GM21447 (cell line): ENCODE results near the gene ZNF438.

ENCODE experiments used
- ATAC-seq: cut with Tn5 transposase; IDR thresholded peaks from one replicate; pipeline ENCODE4 v1.9.1; 2021; ENCODE audit not compliant: unreplicated experiment

Gene ZNF438

DNA sequence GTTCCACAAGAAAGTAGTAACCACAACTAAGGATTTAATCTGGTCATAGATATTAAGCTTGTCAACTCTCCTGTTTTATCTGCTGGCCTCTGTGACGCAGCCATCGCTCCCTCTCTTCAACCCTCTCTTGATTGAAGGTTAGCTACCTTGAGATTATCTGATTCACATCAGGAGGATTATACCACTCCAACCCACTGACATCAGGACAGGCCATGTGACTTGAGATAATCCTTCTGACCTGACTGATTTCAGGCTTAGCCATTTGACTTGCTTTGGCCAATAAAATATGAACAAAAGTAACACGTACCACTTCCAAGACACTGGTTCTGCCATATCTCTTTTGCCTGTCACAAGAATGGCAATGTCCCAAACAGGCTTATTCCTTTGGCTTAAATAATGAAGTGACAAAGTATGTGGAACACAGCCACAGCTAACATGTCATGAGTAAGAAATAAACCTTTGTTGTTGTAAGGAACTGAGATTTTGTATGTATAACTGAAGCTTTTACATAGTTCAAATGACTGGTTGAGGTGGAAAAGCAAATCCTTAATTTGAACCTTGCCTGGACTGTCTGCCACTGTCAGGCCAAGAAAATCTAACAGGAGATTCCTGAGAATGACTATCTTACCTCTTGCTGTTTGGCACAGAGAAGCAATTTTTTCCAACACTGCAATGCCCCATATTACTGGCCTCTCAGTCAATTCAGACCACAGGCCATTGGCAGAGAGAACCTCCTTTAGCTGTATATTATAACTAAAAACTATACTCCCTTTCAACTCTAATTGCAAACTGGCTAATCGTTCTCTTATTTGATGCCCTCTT lies 13.9 kb downstream of the ZNF438 start:
- ATAC-seq: no peak

DNA sequence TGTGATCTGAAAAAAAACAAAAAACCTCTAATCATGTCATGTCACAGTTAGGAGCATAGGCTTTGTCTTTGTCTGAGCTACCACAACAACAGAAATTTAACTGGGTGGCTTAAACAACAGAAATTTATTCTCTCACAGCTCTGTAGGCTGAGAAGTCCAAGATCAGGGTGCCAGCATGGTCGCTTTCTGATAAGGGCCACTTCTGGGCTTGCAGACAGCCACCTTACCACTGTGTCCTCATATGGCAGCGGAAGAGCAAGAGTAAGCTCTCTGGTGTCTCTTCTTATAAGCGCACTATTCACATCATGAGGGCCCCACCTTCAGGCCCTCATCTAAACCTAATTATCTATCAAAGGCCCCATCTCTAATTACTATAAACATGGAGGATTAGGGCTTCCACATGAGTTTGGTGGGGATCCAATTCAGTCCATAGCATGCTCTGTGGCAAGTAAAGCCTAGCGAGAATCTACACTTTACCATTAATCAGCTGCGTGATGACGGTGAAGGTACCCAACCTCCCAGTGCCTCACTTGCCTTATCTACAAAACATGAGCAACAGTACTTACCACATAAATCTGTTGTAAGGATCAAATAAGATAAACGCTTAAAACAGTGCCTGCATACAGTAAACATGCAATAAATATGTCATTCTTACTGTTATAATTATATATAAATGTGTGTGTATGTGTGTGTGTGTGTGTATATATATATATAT lies 17.3 kb downstream of the ZNF438 start:
- ATAC-seq: no peak

DNA sequence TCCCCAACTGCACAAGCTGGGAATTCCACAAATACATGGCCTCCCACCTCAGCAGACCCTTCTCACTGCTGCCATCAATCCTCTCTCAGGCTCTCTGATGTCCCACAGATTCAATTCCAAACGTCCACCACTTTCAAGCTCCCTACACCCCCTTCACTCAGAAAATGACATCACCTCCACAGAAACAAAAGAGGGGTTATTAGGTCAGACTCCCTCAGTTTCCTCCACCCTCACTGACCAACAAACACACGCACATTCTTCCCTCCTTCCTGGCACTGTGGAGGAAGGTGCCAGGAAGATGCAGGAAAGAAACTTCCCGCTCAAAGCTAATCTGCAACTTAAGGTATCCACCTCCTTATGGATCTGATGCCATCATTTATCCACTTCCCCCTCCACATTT lies 18.3 kb downstream of the ZNF438 start:
- ATAC-seq: no peak

DNA sequence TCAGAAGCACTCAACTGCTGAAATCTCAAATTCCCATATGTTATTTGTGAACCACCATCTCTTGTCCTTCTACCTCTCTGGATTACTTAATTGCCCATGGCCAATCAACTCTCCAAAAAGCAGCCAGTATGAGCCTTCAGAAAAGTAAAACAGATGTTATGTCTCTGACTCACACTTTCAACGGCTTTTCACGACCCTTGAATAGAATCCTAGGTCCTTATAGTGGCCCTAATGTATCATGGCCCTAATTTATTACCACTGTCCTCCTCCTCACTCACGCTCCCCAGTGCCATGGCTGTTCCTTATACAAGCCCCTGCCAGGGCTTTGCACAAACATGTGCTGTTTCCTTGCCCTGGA lies 20.0 kb downstream of the ZNF438 start:
- ATAC-seq: no peak

DNA sequence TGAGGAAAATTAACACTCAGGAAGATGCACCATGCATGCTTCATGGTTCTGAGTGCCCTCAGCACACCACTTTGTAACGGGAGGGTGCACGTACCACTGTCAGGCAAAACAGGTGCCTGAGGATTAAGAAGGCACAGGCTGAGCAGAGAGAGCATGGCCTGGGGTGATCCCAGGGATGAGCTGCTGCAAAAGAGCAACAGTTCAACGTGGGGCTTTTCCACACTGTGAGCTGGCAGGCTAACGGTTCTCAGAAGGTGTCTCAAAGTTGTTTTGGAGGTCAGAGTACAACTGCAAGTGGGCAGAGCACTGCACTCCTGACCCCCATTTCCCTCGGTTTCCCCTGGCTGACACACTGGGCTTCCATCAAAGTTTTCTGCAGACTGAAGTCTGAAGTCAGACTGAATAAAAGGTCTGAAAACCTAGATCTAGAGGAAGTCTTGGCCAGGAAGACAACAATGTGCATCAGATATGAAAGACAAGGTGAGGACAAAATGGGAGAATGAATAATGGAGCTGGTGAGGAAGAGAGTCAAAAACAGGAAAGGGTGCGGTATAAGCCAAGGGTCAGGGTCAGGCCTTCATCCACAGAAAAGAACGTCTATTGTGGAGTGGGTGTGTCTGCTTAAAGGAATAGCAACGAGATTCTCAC lies 20.5 kb downstream of the ZNF438 start:
- no peak for ATAC-seq

DNA sequence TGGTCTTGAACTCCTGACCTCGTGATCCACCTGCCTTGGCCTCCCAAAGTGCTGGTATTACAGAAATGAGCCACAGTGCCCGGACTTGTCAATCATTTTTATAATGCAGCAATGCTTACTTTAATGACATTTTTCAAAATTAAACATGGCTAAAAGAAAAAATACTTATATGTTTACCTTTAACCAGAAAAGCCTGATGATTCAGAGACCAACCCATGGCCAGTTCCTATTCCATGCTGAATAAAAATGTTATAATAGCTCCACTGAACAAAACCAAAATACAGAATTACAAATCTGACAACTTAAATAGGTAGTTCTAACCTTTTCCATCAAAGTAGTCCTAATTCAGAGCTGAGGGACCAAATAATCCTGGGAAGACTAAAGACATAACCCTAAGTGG lies 21.6 kb downstream of the ZNF438 start:
- no peak for ATAC-seq

DNA sequence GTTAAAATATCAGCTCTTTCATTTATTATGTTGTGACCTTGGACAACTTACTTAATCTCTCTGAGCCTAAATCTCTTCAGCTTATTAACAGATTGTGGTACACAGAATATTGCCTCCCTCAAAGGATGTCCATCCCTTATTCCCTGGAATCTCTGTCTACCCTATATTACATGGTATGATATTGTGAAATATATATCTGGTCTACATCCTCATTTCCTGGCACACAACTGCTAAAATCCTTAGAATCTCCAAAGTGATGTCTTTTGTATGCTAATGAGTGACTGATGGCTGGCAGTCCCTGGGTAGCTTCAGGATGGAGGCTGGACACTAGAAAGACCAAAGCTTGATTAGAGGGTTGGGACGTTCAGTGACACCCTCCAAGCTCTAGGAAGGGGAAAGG lies 25.8 kb downstream of the ZNF438 start:
- ATAC-seq: no peak

DNA sequence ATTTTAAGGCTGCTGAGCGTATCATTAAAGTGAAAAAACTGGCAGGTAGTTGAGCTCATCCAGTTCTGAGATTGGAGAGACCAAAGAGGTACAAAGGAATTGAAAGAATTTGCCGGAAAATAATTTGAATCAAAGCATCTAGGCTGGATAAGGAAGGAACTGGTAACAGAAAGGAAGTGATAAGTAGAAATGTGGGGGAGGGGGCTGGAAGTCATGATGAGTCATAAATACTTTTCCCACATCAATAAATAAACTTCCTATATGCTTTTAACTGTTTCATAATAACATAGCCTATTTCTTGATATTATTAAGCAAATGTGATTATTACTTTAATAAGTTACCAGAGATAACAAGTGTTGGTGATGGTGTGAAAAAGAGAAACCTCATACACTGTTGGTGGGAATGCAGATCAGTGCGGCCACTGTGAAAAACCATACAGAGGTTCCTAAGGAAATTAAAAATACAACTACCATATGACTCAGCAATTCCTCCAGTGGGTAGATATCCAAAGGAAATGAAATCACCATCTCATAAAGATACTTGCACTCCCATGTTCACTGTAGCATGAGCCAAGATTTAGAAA lies 27.0 kb downstream of the ZNF438 start:
- ATAC-seq: no peak

DNA sequence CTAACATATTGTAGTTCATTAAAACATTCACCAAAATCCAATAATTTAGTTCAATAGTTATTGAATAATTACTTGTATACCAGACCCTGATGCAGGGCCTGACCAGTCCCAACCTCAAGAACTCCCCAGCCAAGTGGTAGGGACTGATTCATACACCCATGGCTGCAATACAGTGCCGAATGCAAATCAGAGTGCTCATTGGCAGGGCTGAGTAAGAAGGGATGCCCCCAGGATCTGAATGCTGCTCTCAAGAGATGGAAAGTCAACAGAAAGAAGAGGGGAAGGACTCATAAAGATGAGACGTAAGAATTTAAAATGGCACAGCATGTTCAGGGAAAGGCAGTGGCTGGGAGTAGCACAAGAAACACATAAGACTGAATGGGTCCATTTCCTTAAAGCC lies 29.9 kb downstream of the ZNF438 start:
- ATAC-seq: no peak

DNA sequence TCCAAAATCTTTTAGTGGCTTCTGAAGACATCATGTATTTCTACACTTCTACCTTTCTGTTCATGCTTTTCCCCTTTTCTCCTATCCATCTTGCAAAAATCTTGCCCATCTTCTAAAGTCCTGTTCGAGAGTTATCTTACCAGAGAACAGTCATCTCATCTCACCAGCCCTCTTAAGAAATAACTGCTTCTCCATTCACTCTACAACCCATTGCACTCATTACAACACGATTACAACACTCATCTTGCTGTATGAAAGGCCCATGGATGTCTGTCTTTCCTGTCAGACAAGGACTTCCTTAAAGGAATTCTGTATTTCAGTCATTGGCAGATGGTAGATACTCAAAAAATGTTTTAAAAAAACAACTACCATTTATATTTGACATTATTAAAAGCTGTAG lies 30.8 kb downstream of the ZNF438 start:
- no peak for ATAC-seq

DNA sequence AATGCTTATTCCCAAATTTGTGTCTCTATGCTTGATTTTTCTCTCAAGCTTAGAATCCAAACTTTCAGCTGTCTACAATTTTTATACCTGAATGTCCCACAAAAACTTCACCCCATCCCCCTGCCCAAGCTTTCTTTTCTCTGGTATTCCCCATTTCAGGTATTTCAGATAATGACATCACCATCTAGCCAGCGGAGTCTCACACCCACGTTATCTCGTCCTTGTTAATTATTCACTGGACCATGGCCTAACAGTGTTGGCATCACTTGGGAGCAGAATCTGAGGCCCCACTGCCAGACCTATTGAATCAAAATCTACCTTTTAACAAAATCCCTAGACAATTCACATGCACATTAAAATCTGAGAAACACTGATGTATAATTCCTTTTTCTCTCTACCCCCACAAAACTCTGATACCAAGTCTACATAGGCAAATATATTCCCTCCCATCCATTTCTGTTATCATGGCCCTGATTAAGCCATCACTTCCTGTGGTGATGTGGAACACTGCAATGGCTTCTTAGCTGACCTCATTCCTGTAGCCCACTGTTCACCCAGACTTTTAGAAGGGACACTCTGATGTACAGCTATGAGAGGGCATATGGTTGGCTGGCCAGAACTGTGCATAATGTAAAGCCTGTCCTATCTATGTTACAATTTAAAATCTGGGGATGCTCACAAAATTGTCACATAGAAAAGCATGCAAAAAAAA lies 31.4 kb downstream of the ZNF438 start:
- ATAC-seq: no peak

DNA sequence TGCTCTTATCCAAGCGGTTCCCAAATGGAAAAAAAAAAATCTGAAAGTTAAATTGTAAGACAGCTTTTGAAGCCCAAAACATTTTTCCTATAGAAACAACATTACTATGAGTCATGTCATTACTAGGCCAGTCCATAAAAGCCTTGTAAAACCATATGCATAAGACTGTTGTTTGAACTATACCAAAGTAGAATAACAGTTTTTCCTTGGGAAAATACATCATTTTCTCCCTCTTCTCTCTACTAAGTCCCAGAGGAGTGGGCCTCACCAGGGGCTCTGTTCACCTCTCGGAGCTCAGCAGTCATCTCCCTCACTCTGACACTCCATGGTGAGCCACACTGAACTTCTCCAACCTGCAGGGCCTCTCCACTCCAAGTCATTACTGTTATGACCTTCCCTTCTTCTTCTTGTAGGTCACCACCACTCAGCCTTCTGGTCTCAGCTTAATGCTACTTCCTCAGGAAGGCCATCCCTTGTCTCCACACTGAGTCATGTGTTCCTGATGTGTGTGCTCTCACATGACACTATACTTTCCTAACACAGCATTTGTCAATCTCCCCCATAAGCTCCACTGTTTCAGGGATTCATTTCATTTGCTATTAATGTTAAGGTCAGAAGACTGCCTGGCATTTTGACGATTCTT lies 32.5 kb downstream of the ZNF438 start:
- ATAC-seq: no peak

DNA sequence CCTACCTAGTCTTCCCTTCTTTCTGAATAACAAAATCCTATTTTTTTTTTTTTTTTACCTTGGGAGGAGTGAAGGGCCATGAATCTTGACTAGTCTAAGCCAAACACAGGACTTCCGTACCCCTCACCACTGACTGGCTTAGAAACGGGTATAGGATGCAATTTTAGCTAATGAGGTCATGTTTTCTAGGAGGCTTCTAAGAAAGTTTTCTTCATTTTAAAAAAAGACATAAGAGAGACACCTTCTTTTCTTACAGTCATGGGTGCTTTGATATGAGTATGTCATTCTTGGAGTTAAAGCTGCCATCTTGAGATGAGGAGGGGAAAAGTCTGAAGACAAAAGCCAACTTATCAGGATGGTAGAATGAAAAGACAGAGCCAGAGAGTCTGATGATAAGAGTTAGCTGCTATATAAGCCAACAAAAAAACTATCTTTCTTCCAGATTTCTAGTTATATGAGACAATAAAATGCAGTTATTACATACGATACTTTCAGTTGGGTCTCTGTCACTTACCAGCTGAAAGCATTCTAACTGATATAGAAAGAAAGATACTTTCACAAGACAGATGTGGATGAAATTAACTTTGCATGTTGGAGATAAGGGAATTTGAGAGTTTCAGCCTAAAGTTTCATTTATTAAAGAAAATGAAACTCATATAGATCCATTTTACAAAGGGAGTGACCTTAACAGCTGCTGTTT lies 34.0 kb downstream of the ZNF438 start:
- no peak for ATAC-seq

DNA sequence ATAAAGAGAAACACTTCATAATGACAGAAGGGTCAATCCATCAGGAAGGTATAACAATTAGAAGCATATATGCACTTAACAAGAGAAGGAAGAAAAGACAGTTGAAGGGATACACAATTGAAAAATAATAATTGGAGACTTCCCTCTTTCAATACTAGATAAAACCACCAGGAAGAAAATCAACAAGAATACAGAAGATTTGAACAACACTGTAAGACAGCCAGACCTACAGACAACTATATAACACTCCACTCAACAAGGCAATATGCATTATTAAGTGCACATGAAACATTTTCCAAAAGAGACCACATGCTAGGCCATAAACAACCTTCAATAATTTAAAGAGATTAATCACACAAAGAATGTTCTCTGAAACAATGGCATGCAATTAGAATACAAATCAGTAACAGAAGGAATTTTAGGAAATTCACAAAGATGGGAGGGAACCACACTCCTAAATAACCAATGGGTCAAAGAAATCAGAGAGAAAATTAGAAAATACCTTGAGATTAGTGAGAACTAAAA lies 35.1 kb downstream of the ZNF438 start:
- no peak for ATAC-seq

DNA sequence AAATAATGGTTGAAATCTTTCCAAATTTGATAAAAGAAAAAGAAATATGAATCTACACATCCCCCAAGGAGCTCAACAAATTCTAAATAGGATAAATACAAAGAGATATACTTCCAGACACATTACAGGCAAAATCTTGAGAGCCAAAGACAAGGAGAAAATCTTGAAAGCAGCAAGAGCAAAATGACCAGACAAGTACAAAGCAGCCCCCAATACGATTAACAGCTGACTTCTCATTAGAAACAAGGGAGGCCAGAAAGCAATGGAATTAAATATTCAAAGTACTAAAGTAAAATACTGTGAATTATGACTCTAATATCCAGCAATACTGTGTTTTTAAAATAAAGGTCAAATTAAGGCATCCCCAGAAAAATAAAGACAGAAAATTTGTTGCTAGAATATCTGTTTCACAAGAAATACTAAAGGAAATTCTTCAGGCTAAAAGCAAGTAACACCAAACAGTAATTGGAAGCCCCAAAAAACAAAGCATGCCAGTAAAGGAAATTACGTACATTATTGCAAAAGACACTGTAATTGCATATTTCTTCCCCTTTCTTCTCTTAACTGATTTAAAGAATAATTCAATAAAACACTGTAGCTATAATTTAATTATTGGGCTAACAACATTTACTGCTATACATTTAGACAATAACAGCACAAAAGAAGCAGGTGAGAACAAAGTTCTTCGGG lies 36.4 kb downstream of the ZNF438 start:
- no peak for ATAC-seq

DNA sequence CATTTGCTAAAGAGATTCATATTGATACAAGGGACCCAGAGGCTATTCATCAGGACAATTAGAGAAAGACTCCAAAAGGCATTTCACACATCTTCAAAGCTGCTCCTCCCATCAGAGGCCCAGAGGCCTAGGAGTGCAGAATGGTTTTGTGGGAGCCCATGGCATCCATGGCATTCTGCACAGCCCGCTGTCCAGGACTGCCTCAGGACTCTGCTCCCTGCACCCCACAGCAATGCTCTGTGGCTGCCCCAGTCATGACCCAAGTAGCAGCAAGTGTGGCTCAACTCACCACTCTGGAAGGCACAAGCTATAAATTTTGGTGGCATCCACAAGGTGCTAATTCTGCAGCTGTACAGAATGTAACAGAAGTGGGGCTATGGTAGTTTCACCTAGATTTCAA lies 38.5 kb downstream of the ZNF438 start:
- no peak for ATAC-seq

DNA sequence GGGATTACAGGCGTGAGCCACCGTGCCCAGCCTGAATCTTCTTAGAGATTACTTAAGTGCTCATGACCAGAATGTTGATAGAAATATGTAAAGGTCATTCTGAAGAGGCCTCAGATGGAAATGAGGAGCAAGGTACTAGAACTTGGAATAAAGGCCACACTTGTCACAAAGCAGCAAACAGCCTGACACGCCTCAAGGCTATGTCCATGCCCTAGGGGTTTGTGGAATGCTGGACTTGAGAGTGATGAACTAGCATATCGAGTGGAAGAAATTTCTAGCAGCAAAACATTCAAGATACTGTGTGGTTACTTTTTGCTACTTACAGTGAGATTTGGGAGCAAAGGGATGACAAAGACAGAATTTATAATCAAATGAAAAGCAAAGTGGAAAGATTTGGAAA lies 39.0 kb downstream of the ZNF438 start:
- no peak for ATAC-seq

DNA sequence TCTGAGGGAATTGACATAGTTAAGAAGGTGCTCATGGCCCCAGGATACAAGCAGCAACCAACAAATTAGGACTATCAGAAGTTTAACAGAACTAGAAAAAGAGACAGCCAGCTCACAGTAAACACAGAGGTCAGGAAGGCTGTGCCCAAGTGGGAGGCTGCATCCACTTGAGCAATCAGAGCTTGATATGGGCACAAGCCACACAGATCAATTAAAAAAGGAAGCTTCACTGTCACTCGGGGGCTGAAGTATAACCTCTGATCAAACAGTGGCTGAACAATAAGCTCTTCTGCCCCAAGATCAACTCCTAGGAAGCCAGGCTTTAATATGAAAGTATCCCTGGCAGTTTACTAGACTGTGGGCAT lies 40.0 kb downstream of the ZNF438 start:
- no peak for ATAC-seq

DNA sequence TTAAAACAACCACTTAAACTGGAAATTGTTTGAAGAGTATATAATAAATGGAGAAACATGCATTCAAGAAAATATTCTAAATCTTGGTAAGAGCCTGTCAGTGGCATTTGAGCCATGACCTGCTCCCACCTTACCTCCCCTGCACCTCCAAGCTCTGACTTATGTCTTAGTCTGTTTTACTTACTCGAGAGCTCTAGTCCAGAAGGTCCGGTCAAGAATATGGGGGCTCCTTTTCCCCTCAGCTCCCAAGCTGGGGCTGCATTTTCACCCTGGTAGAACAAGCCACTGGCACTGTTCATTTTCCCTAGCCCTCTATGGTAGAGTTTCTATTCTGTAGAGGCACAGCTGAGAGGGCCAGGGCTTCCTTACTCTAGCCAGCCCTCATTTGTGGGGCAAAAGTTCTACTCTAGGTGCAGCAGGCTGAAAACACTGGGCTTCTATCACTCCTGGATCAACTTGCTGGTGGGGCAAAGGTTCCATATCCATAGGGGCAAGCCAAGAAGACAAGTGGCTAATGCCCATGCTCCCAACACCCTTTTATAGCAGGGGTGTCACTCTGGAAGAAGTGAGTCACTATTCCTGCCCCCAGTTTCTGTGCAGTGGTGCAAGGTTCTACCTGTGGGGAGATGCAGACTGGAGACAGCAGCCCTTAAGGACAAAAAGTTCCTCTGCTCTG lies 40.6 kb downstream of the ZNF438 start:
- no peak for ATAC-seq
